Cerebellar nuclear complex (tissue), 1 donor: ENCODE data around the gene STAP2.

Source experiments
- DNase-seq, 2 experiments: peaks; one replicate each; lab custom pipeline; 2025; lab: John Stamatoyannopoulos, UW

The STAP2 gene

GRCh38 chr19:4327252-4327876 is 11.3 kb downstream of the STAP2 start:
- no peak for DNase-seq

- DNase-seq = no peak
Measured at GRCh38 chr19:4326837-4327251, 11.8 kb downstream of the STAP2 start.

- no peak for DNase-seq
Measured at GRCh38 chr19:4326215-4326836, 12.3 kb downstream of the STAP2 start.

- no peak for DNase-seq
Measured at GRCh38 chr19:4324228-4324627, 14.4 kb downstream of the STAP2 start.

GRCh38 chr19:4323692-4324091 is 14.9 kb downstream of the STAP2 start:
- no peak for DNase-seq

GRCh38 chr19:4322942-4323665 is 15.5 kb downstream of the STAP2 start:
- DNase-seq = no peak

GRCh38 chr19:4320419-4320818 is 18.2 kb downstream of the STAP2 start:
- no peak for DNase-seq

GRCh38 chr19:4319067-4319718 is 19.4 kb downstream of the STAP2 start:
- DNase-seq = no peak

- DNase-seq = no peak
Measured at GRCh38 chr19:4318460-4318859, 20.2 kb downstream of the STAP2 start.

GRCh38 chr19:4316956-4317355 is 21.7 kb downstream of the STAP2 start:
- DNase-seq = no peak

- DNase-seq = no peak
Measured at GRCh38 chr19:4313847-4314490, 24.7 kb downstream of the STAP2 start.

- no peak for DNase-seq
Measured at GRCh38 chr19:4310247-4311121, 28.1 kb downstream of the STAP2 start.

GRCh38 chr19:4305659-4306058 is 33.0 kb downstream of the STAP2 start:
- no peak for DNase-seq

GRCh38 chr19:4305257-4305612 is 33.4 kb downstream of the STAP2 start:
- DNase-seq = no peak

GRCh38 chr19:4304538-4305256 is 33.9 kb downstream of the STAP2 start, which contains the start of gene FSD1:
FSD1 (plus strand) TSS chr19:4304598; CDS start chr19:4304747, 149 bp downstream.
- DNase-seq = no peak

GRCh38 chr19:4303819-4304537 is 34.6 kb downstream of the STAP2 start:
- no peak for DNase-seq

- DNase-seq = no peak
Measured at GRCh38 chr19:4302243-4302640, 36.4 kb downstream of the STAP2 start, which contains the start of gene TMIGD2. TMIGD2 (minus strand) TSS chr19:4302389; CDS start chr19:4302385, 4 bp downstream.

GRCh38 chr19:4301590-4302242 is 36.9 kb downstream of the STAP2 start:
- DNase-seq = no peak

GRCh38 chr19:4300589-4300988 is 38.0 kb downstream of the STAP2 start:
- no peak for DNase-seq
